RWPE1 (cell line): Measurements from ENCODE around the gene MTCH1.

Source experiments
- CTCF ChIA-PET: fragments of 350-600 bp; sonication (Branson Sonifier 250); formaldehyde crosslinking; extraction: SDS; loops from one replicate; lab custom pipeline; 2021; lab: Yijun Ruan, JAX
- POLR2A ChIA-PET: fragments of 400-600 bp; formaldehyde crosslinking; extraction: SDS; loops from one replicate; lab custom pipeline; 2020; ENCODE audit warnings: antibody characterized with exemption; ENCODE audit not compliant: low non-redundant PET; lab: Yijun Ruan, JAX
- DNase-seq: peaks from one replicate; pipeline ENCODE4 v3.0.0; 2012; ENCODE audit warnings: low spot score
- H3K27ac ChIP-seq: fragments of 450-650 bp; 2 replicates; pipeline ENCODE4 v1.5.1; 2017
- CTCF ChIP-seq: fragments of 450-650 bp; conservative IDR thresholded peaks from 2 replicates; pipeline ENCODE4 v1.5.1; 2017; ENCODE audit warnings: low read depth, mild to moderate bottlenecking

The MTCH1 gene

GRCh38 chr6:36963451-36964290, 22.3 kb downstream of the MTCH1 start:
- no peak for TF ChIP-seq CTCF
- ChIA-PET CTCF (interaction anchor here (0.5 to 1.3 kb wide), 3 partner anchors 10 to 54 kb away, joined by 3 to 4 read pairs (median 3); no protein-coding TSS in a partner anchor), POLR2A (no interaction called here)
- H3K27ac ChIP-seq, result peak overlapping the region; percentile 72
- no peak for DNase-seq

- H3K27ac ChIP-seq, result peak overlapping the region; percentile 72
- ChIA-PET CTCF (interaction anchor here (0.6 to 0.7 kb wide), 2 partner anchors 34 to 681 kb away, joined by 3 read pairs; no protein-coding TSS in a partner anchor), POLR2A (no interaction called here)
- no peak for DNase-seq
- TF ChIP-seq CTCF, result no peak
These were observed 23.1 kb downstream of the MTCH1 start for GRCh38 chr6:36962874-36963273.

GRCh38 chr6:36961441-36962435, 24.3 kb downstream of the MTCH1 start:
- no peak for DNase-seq
- H3K27ac ChIP-seq, result peak overlapping the region; percentile 73
- POLR2A ChIA-PET, result no interaction called here
- CTCF ChIA-PET, result no interaction called here
- TF ChIP-seq CTCF, result no peak

GRCh38 chr6:36959555-36960250, 26.3 kb downstream of the MTCH1 start:
- CTCF ChIA-PET, result no interaction called here
- no peak for TF ChIP-seq CTCF
- DNase-seq, result no peak
- POLR2A ChIA-PET, result no interaction called here
- no peak overlapping the region for H3K27ac ChIP-seq

GRCh38 chr6:36958775-36959554, 27.0 kb downstream of the MTCH1 start:
- CTCF ChIA-PET, result interaction anchor here (0.6 kb wide), 1 partner anchor 23 kb away, joined by 7 read pairs; no protein-coding TSS in a partner anchor
- TF ChIP-seq CTCF, result no peak
- no peak overlapping the region for H3K27ac ChIP-seq
- no peak for DNase-seq
- POLR2A ChIA-PET, result no interaction called here
